ENCODE data around the gene PPP3R1. TPM values are rescaled to one million over a fixed set of nuclear protein-coding genes. Genes with fewer than 3 reads are reported as not detected.

PPP3R1 gene
- total and polyA plus RNA-seq, 2 of the 4 experiments (the other 2 are of a cell fraction) = 9.1 to 17.3 TPM

GRCh38 chr2:68251855-68252399 lies 405 bp downstream of the PPP3R1 start:
- Histone ChIP-seq H3K4me2 (ENCODE audit: low read depth, low read length) (no peak overlapping the region), H3K9ac (ENCODE audit: low read depth, low read length) (peak overlapping the region; percentile 94), H2BK20ac (ENCODE audit: low read depth, low read length) (no peak overlapping the region), H3K4me3 (ENCODE audit: insufficient read depth, low read depth, low read length) (peak overlapping the region; percentile 98), H3K56ac (ENCODE audit: extremely low read depth, insufficient read depth, low read length) (0 out of 2 replicates have a peak overlapping the region, but pooled peaks have one; percentile 41), H2BK15ac (ENCODE audit: low read depth, low read length) (no peak overlapping the region), H3K23ac (ENCODE audit: low read depth, low read length) (peak overlapping the region; percentile 85; the same call in 1 of the 2 replicates), H4K8ac (ENCODE audit: low read depth in 2 of 2, low read length in 2 of 2) (peak overlapping the region in 1 of 2 experiments; percentile 70; a peak in 2 of 4 replicates), H3K9me3 (ENCODE audit: control insufficient read depth, insufficient read depth, low read length) (no peaks in the 10 kb centered on the region), H4K91ac (ENCODE audit: insufficient read depth, low read depth, low read length) (peak overlapping the region; percentile 51; the same call in 1 of the 2 replicates), H3K9me1 (ENCODE audit: insufficient read depth, low read length) (peaks cover 19% of the 10 kb centered on the region), H2BK5ac (ENCODE audit: low read depth, low read length, poor library complexity, severe bottlenecking) (peak overlapping the region; percentile 94), H3K27ac (ENCODE audit: insufficient read depth, low read length) (peak overlapping the region; percentile 96), H3K27me3 (ENCODE audit: control insufficient read depth, insufficient read depth, low read length) (no peaks in the 10 kb centered on the region), H2AFZ (replicated peaks; ENCODE audit: low read length, poor library complexity) (peak overlapping the region; percentile 90), H3K79me1 (ENCODE audit: low read depth in 1 of 2, low read length in 2 of 2) (peaks cover 8 to 54% of the 10 kb centered on the region in 2 experiments; a peak in 3 of 4 replicates), H2BK120ac (ENCODE audit: low read depth, low read length) (no peak overlapping the region), H3K4me1 (ENCODE audit: control insufficient read depth, insufficient read depth, low read length) (peaks cover 17% of the 10 kb centered on the region), H2AK9ac (replicated peaks; ENCODE audit: low read depth, low read length, poor library complexity) (peak overlapping the region; percentile 94), H3K36me3 (ENCODE audit: control insufficient read depth, insufficient read depth, low read length) (no peaks in the 10 kb centered on the region), H3K18ac (ENCODE audit: low read depth, low read length) (peak overlapping the region; percentile 48; the same call in 1 of the 2 replicates), H4K5ac (ENCODE audit: low read depth, low read length) (no peak overlapping the region), H4K20me1 (ENCODE audit: insufficient read depth, low read length) (peaks cover 44% of the 10 kb centered on the region), H2AK5ac (ENCODE audit: low read depth, low read length) (peak overlapping the region; percentile 51; the same call in 1 of the 2 replicates), H3K4ac (ENCODE audit: low read depth, low read length) (peak overlapping the region; percentile 82), H3K14ac (replicated peaks; ENCODE audit: low read depth, low read length) (peak overlapping the region; percentile 71)
- ATAC-seq (ENCODE audit: low read depth) (peak; percentile 13), DNase-seq (no peak)
- ChIA-PET POLR2A (ENCODE audit: unreplicated experiment) (interaction anchor here (0.6 to 1.0 kb wide), 3 partner anchors 18 to 130 kb away, joined by 3 to 4 read pairs (median 3); no protein-coding TSS in a partner anchor), CTCF (no interaction called here)
- BruUV-seq (replicated peaks) = no TSS peak
- intact Hi-C loops (cut with micrococcal nuclease) = loop anchor here (1.0 to 5.0 kb wide), 4 partner anchors 67 to 190 kb away; partner anchors contain the start of genes CNRIP1 and PNO1
- dilution Hi-C loops (cut with HindIII; ENCODE audit: low sequenced_read_pairs, unreplicated experiment) = no loop called here
- WGBS, 2 experiments (ENCODE audit: extremely low coverage in 2 of 2, insufficient read length in 1 of 2) = 1% methylated on average over 26 of the region's 78 CpGs; no CpG with 5 or more reads in 1 of the 2 experiments
- in situ Hi-C loops (cut with MboI; ENCODE audit: low sequenced_read_pairs) = no loop called here
- TF ChIP-seq POLR2A (IDR thresholded peaks at IDR 0.05; ENCODE audit: low read depth, low read length) = no peak; the same call in 1 of the 2 replicates
- no peak for TF ChIP-seq FOS (IDR thresholded peaks at IDR 0.05; ENCODE audit: low read depth, low read length)
- no peak for TF ChIP-seq CTCF (conservative IDR thresholded peaks at IDR 0.05; ENCODE audit: low read depth, low read length)
- no peak for TF ChIP-seq MAZ (IDR thresholded peaks at IDR 0.05; ENCODE audit: borderline replicate concordance, low read depth, low read length)
- no peak for TF ChIP-seq ELK1 (IDR thresholded peaks at IDR 0.05; ENCODE audit: borderline replicate concordance, low read depth, low read length)
- TF ChIP-seq NFE2L2 (IDR thresholded peaks at IDR 0.05; ENCODE audit: low read depth, low read length) = no peak
- TF ChIP-seq RCOR1 (IDR thresholded peaks at IDR 0.05; ENCODE audit: insufficient replicate concordance, low read length) = no peak
- TF ChIP-seq SMC3 (IDR thresholded peaks at IDR 0.05; ENCODE audit: low read depth, low read length) = no peak
- no peak for TF ChIP-seq MAFK (IDR thresholded peaks at IDR 0.05; ENCODE audit: low read depth, low read length)
- no peak for TF ChIP-seq CHD1 (IDR thresholded peaks at IDR 0.05; ENCODE audit: low read depth, low read length)
- TF ChIP-seq RAD21 (IDR thresholded peaks at IDR 0.05; ENCODE audit: low read length) = no peak
- no peak for TF ChIP-seq CEBPB (IDR thresholded peaks at IDR 0.05; ENCODE audit: low read depth, low read length)
- TF ChIP-seq BHLHE40 (IDR thresholded peaks at IDR 0.05; ENCODE audit: low read depth, low read length) = no peak
- TF ChIP-seq RFX5 (IDR thresholded peaks at IDR 0.05; ENCODE audit: low read depth, low read length) = no peak
- no peak for TF ChIP-seq USF2 (IDR thresholded peaks at IDR 0.05; ENCODE audit: low read depth, low read length)
